Ecto neural progenitor cell (in vitro differentiated cells): ENCODE data around the gene PPP2R3A.

Experiments
- DNase-seq: peaks from one replicate; pipeline ENCODE4 v3.0.0-alpha.2; 2018; ENCODE audit warnings: low spot score

Gene PPP2R3A

DNA sequence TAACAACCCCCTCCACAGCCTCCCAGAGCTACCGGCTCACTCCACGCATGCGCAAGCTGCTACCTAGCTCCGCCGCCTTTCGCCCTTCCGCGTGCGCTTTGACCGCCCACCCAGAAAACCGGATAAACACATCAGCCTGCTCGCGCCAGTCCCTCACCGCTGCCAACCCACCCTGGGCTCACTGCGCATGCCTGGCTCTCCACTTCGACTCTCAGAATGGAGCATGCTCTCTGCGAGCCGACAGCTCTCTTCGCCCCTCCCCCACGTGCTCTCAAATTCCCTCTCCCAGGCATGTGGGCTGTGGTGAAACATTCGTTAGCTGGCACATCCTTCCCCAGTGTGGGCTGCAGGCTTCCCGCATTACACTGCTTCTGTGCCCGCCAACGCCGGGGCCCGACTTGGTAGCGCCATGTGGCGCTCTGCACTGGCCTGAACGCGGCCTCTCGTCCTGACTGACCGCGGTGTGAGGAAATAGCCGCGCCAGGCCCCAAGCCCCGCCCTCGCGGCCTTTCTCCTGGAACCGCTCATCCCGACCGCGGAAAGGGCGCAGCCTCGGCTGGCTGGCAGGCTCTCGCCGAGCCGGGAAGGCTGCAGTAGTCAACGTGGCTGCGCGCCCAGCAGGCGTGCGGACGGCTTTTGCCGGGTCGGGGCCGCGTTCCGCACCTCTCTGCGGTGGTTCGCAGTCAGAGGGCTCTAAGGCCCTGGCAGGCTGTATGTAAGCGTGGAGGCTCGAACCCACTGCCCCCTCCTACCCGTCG is 231.1 kb downstream of the PPP2R3A start:
- DNase-seq: peak; percentile 100

- DNase-seq: no peak
Observed at GRCh38 chr3:136197159-136197793, 231.7 kb downstream of the PPP2R3A start.
